A673 (cell line): ENCODE measurements around the gene SLC25A39. TPM values are rescaled to one million over a fixed set of nuclear protein-coding genes. Genes with fewer than 3 reads are reported as not detected.
A peak's percentile ranks its signal among the peaks of the same experiment; 100 is the strongest.

Experiments
- BruUV-seq: library from RNA; stranded (reverse); fragments of 400-500 nt; replicated peaks from 2 replicates; lab custom pipeline; 2021; lab: Mats Ljungman, UMichigan
- CTCF ChIA-PET: fragments of 300-600 bp; sonication (Branson Sonifier 250); formaldehyde crosslinking; loops from one replicate; lab custom pipeline; 2022; ENCODE audit warnings: antibody characterized with exemption; lab: Charles Lee
- POLR2A ChIA-PET: fragments of 300-600 bp; sonication (Branson Sonifier 250); formaldehyde crosslinking; loops from one replicate; lab custom pipeline; 2022; ENCODE audit warnings: antibody characterized with exemption; ENCODE audit not compliant: low non-redundant PET; lab: Charles Lee
- DNase-seq: peaks from one replicate; pipeline ENCODE4 v3.0.0-alpha.2; 2015; ENCODE audit warnings: low spot score
- H3K27ac ChIP-seq: fragments of 200-600 bp; sonication (generic); 2 replicates; pipeline ENCODE4 v1.5.1; 2016; ENCODE audit warnings: mixed run types, low read depth, mild to moderate bottlenecking, mixed read lengths, antibody characterized with exemption, low read length; ENCODE audit not compliant: poor library complexity, severe bottlenecking
- H3K27me3 ChIP-seq: fragments of 200-600 bp; sonication (generic); replicated peaks from 2 replicates; pipeline ENCODE4 v1.6.1; 2017; ENCODE audit warnings: mixed run types, low read depth, mild to moderate bottlenecking, mixed read lengths, antibody characterized with exemption, low read length; ENCODE audit not compliant: insufficient read depth, poor library complexity
- H3K36me3 ChIP-seq: fragments of 200-600 bp; sonication (generic); 2 replicates; pipeline ENCODE4 v1.6.1; 2016; ENCODE audit warnings: mixed run types, mild to moderate bottlenecking, mixed read lengths, antibody characterized with exemption, low read length; ENCODE audit not compliant: insufficient read depth, poor library complexity, severe bottlenecking
- H3K4me1 ChIP-seq: fragments of 200-600 bp; sonication (generic); 2 replicates; pipeline ENCODE4 v1.6.1; 2017; ENCODE audit warnings: mixed run types, mild to moderate bottlenecking, mixed read lengths, antibody characterized with exemption, low read length; ENCODE audit not compliant: insufficient read depth, poor library complexity, severe bottlenecking
- H3K4me3 ChIP-seq: fragments of 200-600 bp; sonication (generic); 2 replicates; pipeline ENCODE4 v1.5.1; 2016; ENCODE audit warnings: low read depth, mixed run types, mild to moderate bottlenecking, mixed read lengths, low read length; ENCODE audit not compliant: poor library complexity, severe bottlenecking
- H3K9me3 ChIP-seq: fragments of 200-600 bp; sonication (generic); 2 replicates; pipeline ENCODE4 v1.6.1; 2016; ENCODE audit warnings: mixed run types, low read depth, mild to moderate bottlenecking, mixed read lengths, antibody characterized with exemption, low read length; ENCODE audit not compliant: poor library complexity, severe bottlenecking
- EZH2 ChIP-seq: fragments of 200-600 bp; sonication (generic); IDR thresholded peaks from 2 replicates; pipeline ENCODE4 v1.6.1; 2017; ENCODE audit warnings: borderline replicate concordance, low read depth, mild to moderate bottlenecking, mixed read lengths, antibody characterized with exemption, low read length; ENCODE audit not compliant: poor library complexity, severe bottlenecking
- intact Hi-C: fragments of 100-400 bp; cut with micrococcal nuclease; formaldehyde crosslinking; loops from one replicate; pipeline ENCODE4 v1.10.0; 2022; ENCODE audit not compliant: unreplicated experiment
- total RNA-seq: library from RNA; stranded (reverse); gene quantifications from 2 replicates; pipeline ENCODE4 v1.2.3, GENCODE V29; 2021
- TF ChIP-seq, protein P1 (sequence below): fragments of 300-800, 200-600 bp; sonication (generic); conservative IDR thresholded peaks from 2 replicates; pipeline ENCODE4 v1.5.1; 2017; ENCODE audit warnings: low read depth, mild to moderate bottlenecking, antibody characterized with exemption, low read length, moderate library complexity, mixed read lengths

SLC25A39 gene
- total RNA-seq, 1 experiment from 2014 or later = 75.5 TPM

DNA sequence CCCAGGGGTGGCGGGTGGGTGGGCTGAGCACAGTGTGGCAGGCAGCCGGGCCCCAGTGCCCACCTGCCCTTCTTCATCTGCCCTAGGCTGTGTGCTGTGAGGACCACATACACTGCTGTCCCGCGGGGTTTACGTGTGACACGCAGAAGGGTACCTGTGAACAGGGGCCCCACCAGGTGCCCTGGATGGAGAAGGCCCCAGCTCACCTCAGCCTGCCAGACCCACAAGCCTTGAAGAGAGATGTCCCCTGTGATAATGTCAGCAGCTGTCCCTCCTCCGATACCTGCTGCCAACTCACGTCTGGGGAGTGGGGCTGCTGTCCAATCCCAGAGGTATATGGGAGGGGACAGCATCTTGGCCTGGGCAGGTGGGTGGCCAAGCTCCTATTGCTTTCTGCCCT is 26.8 kb upstream of the SLC25A39 start:
- CTCF ChIA-PET = no interaction called here
- H3K27me3 ChIP-seq = no peaks in the 10 kb centered on the region

DNA sequence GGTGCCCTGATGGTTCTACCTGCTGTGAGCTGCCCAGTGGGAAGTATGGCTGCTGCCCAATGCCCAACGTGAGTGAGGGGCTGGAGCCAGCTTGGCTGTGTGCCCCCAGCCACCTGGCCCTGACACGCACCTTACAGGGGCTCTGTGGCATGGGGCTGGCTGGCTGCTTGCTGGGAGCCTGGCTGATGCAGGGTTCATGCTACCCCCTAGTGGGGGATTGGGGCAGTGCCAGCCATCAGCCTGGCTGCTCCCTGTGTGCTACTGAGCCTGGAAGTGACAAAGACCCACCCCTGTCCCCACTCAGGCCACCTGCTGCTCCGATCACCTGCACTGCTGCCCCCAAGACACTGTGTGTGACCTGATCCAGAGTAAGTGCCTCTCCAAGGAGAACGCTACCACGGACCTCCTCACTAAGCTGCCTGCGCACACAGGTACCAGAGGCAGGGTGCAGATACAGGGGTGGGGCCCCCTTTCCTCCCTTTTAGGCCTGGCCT is 26.2 kb upstream of the SLC25A39 start:
- CTCF ChIA-PET = no interaction called here
- POLR2A ChIA-PET = no interaction called here
- no peaks in the 10 kb centered on the region for H3K27me3 ChIP-seq
- no TSS peak for BruUV-seq
- no peaks in the 10 kb centered on the region for H3K36me3 ChIP-seq
- TF ChIP-seq, protein P1, sequence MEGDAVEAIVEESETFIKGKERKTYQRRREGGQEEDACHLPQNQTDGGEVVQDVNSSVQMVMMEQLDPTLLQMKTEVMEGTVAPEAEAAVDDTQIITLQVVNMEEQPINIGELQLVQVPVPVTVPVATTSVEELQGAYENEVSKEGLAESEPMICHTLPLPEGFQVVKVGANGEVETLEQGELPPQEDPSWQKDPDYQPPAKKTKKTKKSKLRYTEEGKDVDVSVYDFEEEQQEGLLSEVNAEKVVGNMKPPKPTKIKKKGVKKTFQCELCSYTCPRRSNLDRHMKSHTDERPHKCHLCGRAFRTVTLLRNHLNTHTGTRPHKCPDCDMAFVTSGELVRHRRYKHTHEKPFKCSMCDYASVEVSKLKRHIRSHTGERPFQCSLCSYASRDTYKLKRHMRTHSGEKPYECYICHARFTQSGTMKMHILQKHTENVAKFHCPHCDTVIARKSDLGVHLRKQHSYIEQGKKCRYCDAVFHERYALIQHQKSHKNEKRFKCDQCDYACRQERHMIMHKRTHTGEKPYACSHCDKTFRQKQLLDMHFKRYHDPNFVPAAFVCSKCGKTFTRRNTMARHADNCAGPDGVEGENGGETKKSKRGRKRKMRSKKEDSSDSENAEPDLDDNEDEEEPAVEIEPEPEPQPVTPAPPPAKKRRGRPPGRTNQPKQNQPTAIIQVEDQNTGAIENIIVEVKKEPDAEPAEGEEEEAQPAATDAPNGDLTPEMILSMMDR = peak; percentile 65
- no peak for TF ChIP-seq EZH2
- H3K9me3 ChIP-seq = no peaks in the 10 kb centered on the region
- DNase-seq = peak; percentile 59
- no peak overlapping the region for H3K27ac ChIP-seq
- no peak overlapping the region for H3K4me3 ChIP-seq
- intact Hi-C loops = no loop called here
- H3K4me1 ChIP-seq = no peaks in the 10 kb centered on the region

More for the DNA sequence above, 26.8 kb upstream of the SLC25A39 start:
- H3K4me3 ChIP-seq = no peak overlapping the region
- DNase-seq = no peak
- no peak overlapping the region for H3K27ac ChIP-seq
- BruUV-seq = TSS peak; percentile 45
- no peaks in the 10 kb centered on the region for H3K9me3 ChIP-seq
- intact Hi-C loops = no loop called here
- no peaks in the 10 kb centered on the region for H3K4me1 ChIP-seq
- TF ChIP-seq, protein P1 = no peak
- TF ChIP-seq EZH2 = no peak
- H3K36me3 ChIP-seq = no peaks in the 10 kb centered on the region
- POLR2A ChIA-PET = no interaction called here

- Histone ChIP-seq H3K9me3 (no peaks in the 10 kb centered on the region), H3K36me3 (no peaks in the 10 kb centered on the region), H3K27me3 (no peaks in the 10 kb centered on the region), H3K4me1 (no peaks in the 10 kb centered on the region), H3K27ac (no peak overlapping the region), H3K4me3 (no peak overlapping the region)
- CTCF ChIA-PET = no interaction called here
- intact Hi-C loops = loop anchor here (5.0 kb wide), 1 partner anchor 137 kb away; no protein-coding TSS in a partner anchor
- TF ChIP-seq EZH2 = no peak
- TF ChIP-seq, protein P1 = no peak
- POLR2A ChIA-PET = no interaction called here
- BruUV-seq = no TSS peak
- DNase-seq = no peak
These were observed 25.0 kb upstream of the SLC25A39 start for GRCh38 chr17:44349553-44350070.
